SK-N-MC (cell line): ENCODE data around the gene ZNF341.

Experiments
- EZH2 ChIP-seq: fragments of 200-600 bp; sonication (generic); IDR thresholded peaks from one replicate; pipeline ENCODE4 v1.6.1; 2017; ENCODE audit warnings: antibody characterized with exemption
- FOXP2 ChIP-seq: optimal IDR thresholded peaks from 2 replicates; pipeline ENCODE3; 2011; ENCODE audit warnings: mild to moderate bottlenecking, moderate library complexity; ENCODE audit not compliant: insufficient read depth; ENCODE audit errors: extremely low read length, control extremely low read depth
- POLR2AphosphoS5 ChIP-seq: IDR thresholded peaks from 2 replicates; pipeline ENCODE4 v1.6.1; 2012; ENCODE audit warnings: mild to moderate bottlenecking, low read depth, low read length, borderline replicate concordance

DNA sequence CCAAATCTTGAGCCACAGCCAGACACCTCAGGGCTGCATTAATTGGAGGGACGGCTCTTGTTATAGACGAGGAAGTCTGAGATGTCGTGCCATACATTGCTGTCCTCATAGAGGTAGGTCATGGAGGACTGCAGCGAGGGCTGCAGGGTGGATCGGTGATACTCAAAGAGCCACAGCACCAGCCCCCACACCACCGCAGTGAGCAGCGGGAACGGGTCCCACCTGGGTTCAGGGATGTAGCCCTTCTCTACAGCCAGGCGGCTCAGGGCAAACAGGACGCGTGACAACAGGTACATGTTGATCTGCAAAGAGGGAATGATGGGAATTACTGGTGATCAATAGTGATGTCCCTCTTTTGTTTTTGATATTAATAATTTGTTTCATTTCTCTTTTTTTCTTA, 24.1 kb upstream of the ZNF341 start:
- TF ChIP-seq EZH2 (no peak), POLR2AphosphoS5 (no peak), FOXP2 (no peak)
